HCT116 (cell line): ENCODE results near the gene AIMP1.

ENCODE experiments used
- CTCF ChIP-seq, 3 experiments: fragments of 200-600 bp in 1 of 3; sonication (generic) in 1 of 3; IDR thresholded peaks in 2 of 3; conservative IDR thresholded peaks in 1 of 3; 2 replicates each; pipeline ENCODE4 v1.5.1; 2012 to 2017; ENCODE audit warnings: low read depth in 2 of 3, low read length in 2 of 3, antibody characterized with exemption in 1 of 3, borderline replicate concordance in 1 of 3, control low read depth in 1 of 3, mild to moderate bottlenecking in 1 of 3, mixed read lengths in 1 of 3, mixed run types in 1 of 3, moderate library complexity in 1 of 3; ENCODE audit not compliant: insufficient read depth in 1 of 3
- EZH2 ChIP-seq: fragments of 200-600 bp; sonication (generic); IDR thresholded peaks from 2 replicates; pipeline ENCODE4 v1.6.1; 2017; ENCODE audit warnings: antibody characterized with exemption, mixed run types
- MAX ChIP-seq: IDR thresholded peaks from 2 replicates; pipeline ENCODE4 v1.6.1; 2012
- POLR2A ChIP-seq: IDR thresholded peaks from 2 replicates; pipeline ENCODE4 v1.7.0; 2011; ENCODE audit warnings: borderline replicate concordance; ENCODE audit not compliant: insufficient read depth, insufficient read length; ENCODE audit errors: extremely low read depth
- POLR2AphosphoS5 ChIP-seq: IDR thresholded peaks from 2 replicates; pipeline ENCODE4 v1.6.1; 2011; ENCODE audit warnings: mild to moderate bottlenecking, low read depth, low read length, moderate library complexity
- REST ChIP-seq: IDR thresholded peaks from 2 replicates; pipeline ENCODE4 v1.6.1; 2012; ENCODE audit warnings: low read depth
- YY1 ChIP-seq: IDR thresholded peaks from 2 replicates; pipeline ENCODE4 v1.6.1; 2011; ENCODE audit warnings: low read length, low read depth, moderate library complexity, mild to moderate bottlenecking; ENCODE audit not compliant: insufficient replicate concordance; ENCODE audit errors: extremely low read depth
- ZNF274 ChIP-seq: fragments of 200-500 bp; sonication (Bioruptor generic); IDR thresholded peaks from 2 replicates; pipeline ENCODE4 v1.6.1; 2014; ENCODE audit warnings: mild to moderate bottlenecking, low read depth, low read length, inconsistent platforms

- TF ChIP-seq REST, result no peak
- no peak for TF ChIP-seq CTCF (IDR thresholded peaks at IDR 0.05 in 2 of 3, conservative IDR thresholded peaks at IDR 0.05 in 1 of 3; ENCODE audit: borderline replicate concordance in 1 of 3, insufficient read depth in 1 of 3, low read depth in 2 of 3, low read length in 2 of 3)
- TF ChIP-seq MAX, result no peak
- TF ChIP-seq POLR2A, result no peak
- no peak for TF ChIP-seq EZH2
- no peak for TF ChIP-seq POLR2AphosphoS5
- TF ChIP-seq ZNF274, result no peak
- no peak for TF ChIP-seq YY1
Measured at GRCh38 chr4:106299977-106300376, 16.4 kb upstream of the AIMP1 start.
